ENCODE data around the gene RBFOX1.

Gene RBFOX1

GRCh38 chr16:7420079-7420478 is 87.4 kb downstream of the RBFOX1 start:
- DNase-seq (ENCODE audit: low read depth in 2 of 2): no peak

GRCh38 chr16:7420843-7421242 is 88.2 kb downstream of the RBFOX1 start:
- DNase-seq (ENCODE audit: low read depth in 2 of 2): no peak

GRCh38 chr16:7421578-7421977 is 88.9 kb downstream of the RBFOX1 start:
- DNase-seq (ENCODE audit: low read depth in 2 of 2): no peak

- DNase-seq (ENCODE audit: low read depth in 2 of 2): no peak
Observed at GRCh38 chr16:7422036-7422888, 89.6 kb downstream of the RBFOX1 start.

- DNase-seq (ENCODE audit: low read depth in 2 of 2): no peak
Observed at GRCh38 chr16:7423434-7424044, 90.9 kb downstream of the RBFOX1 start.

GRCh38 chr16:7426161-7426560 is 93.5 kb downstream of the RBFOX1 start:
- DNase-seq (ENCODE audit: low read depth in 2 of 2): no peak

- no peak for DNase-seq (ENCODE audit: low read depth in 2 of 2)
Observed at GRCh38 chr16:7431723-7432122, 99.1 kb downstream of the RBFOX1 start.

GRCh38 chr16:7436306-7436705 is 103.7 kb downstream of the RBFOX1 start:
- DNase-seq (ENCODE audit: low read depth in 2 of 2): no peak

- no peak for DNase-seq (ENCODE audit: low read depth in 2 of 2)
Observed at GRCh38 chr16:7437135-7437804, 104.6 kb downstream of the RBFOX1 start.

- no peak for DNase-seq (ENCODE audit: low read depth in 2 of 2)
Observed at GRCh38 chr16:7437843-7438242, 105.2 kb downstream of the RBFOX1 start.

- no peak for DNase-seq (ENCODE audit: low read depth in 2 of 2)
Observed at GRCh38 chr16:7438601-7439000, 106.0 kb downstream of the RBFOX1 start.

- no peak for DNase-seq (ENCODE audit: low read depth in 2 of 2)
Observed at GRCh38 chr16:7439518-7439917, 106.9 kb downstream of the RBFOX1 start.

GRCh38 chr16:7440886-7441400 is 108.3 kb downstream of the RBFOX1 start:
- DNase-seq (ENCODE audit: low read depth in 2 of 2): no peak

- DNase-seq (ENCODE audit: low read depth in 2 of 2): no peak
Observed at GRCh38 chr16:7442050-7442449, 109.4 kb downstream of the RBFOX1 start.

- no peak for DNase-seq (ENCODE audit: low read depth in 2 of 2)
Observed at GRCh38 chr16:7443142-7443541, 110.5 kb downstream of the RBFOX1 start.

- no peak for DNase-seq (ENCODE audit: low read depth in 2 of 2)
Observed at GRCh38 chr16:7443648-7444365, 111.2 kb downstream of the RBFOX1 start.

GRCh38 chr16:7449306-7449705 is 116.7 kb downstream of the RBFOX1 start:
- DNase-seq (ENCODE audit: low read depth in 2 of 2): no peak

- no peak for DNase-seq (ENCODE audit: low read depth in 2 of 2)
Observed at GRCh38 chr16:7449808-7450207, 117.2 kb downstream of the RBFOX1 start.

GRCh38 chr16:7450440-7450839 is 117.8 kb downstream of the RBFOX1 start:
- no peak for DNase-seq (ENCODE audit: low read depth in 2 of 2)

- DNase-seq (ENCODE audit: low read depth in 2 of 2): no peak
Observed at GRCh38 chr16:7452090-7452489, 119.4 kb downstream of the RBFOX1 start.

- DNase-seq (ENCODE audit: low read depth in 2 of 2): no peak
Observed at GRCh38 chr16:7456211-7456610, 123.6 kb downstream of the RBFOX1 start.

GRCh38 chr16:7458144-7458543 is 125.5 kb downstream of the RBFOX1 start:
- DNase-seq (ENCODE audit: low read depth in 2 of 2): no peak

All from activated CD4-positive, alpha-beta T cell treated with anti-CD3 and anti-CD28 coated beads for 24 hours (primary cell).